COLO668 (cell line): ENCODE measurements around the gene LRFN2.

ENCODE experiments used
- DNase-seq: peaks from one replicate; lab custom pipeline; 2025; ENCODE audit not compliant: unreplicated experiment; lab: John Stamatoyannopoulos, UW

The LRFN2 gene

DNA sequence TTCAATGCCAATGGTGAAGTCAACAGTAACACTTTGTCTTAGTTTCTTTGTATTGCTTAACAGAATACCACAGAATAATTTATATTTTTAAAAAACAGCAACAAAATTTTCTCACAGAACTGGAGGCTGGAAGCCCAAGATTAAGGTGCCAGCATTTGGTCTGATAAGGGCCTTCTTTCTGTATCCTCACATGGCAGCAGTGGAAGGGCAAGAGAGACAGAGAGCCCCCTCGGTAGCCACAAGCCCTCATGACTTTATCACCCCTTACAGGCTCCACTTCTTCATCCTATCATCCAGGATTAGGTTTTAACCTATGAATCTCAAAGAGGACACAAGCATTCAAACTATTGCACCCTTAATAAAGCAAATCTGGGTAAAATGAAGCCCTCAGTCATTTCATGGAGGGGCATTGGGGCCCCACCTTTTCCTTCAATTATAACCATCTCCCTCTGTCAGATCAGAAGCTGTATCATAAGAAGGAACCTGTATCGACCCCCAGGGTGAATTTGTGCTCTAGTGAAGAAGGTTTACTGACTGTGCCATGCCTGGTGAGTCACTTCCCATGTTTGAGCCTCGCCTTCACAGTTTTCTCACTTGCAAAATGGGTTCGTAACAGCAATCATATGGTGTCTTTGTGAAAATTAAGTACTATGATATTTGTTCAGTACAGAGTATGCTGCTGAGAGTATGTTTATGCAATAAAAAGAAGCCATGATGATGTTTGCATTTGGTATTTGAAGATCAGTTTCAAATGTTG is 178.2 kb downstream of the LRFN2 start:
- no peak for DNase-seq

DNA sequence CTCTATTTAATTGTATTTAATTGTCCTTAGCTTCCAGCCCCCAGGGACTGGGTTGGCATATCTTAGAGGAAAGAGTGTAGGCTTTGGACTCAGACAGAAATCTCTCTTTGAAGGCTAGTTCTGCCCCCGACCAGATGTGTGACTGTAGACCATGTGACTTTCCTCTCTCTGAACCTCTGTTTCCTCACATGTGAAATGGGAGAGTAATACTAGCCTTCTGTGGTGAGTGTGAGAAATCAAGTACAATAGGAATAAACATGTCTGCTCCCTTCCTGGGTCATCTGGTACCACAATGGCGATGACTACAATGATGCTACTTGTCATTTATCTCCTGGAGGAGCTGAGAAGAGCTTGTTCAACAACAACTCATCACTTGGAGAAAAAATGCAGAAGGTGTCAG is 179.9 kb downstream of the LRFN2 start:
- DNase-seq = no peak

DNA sequence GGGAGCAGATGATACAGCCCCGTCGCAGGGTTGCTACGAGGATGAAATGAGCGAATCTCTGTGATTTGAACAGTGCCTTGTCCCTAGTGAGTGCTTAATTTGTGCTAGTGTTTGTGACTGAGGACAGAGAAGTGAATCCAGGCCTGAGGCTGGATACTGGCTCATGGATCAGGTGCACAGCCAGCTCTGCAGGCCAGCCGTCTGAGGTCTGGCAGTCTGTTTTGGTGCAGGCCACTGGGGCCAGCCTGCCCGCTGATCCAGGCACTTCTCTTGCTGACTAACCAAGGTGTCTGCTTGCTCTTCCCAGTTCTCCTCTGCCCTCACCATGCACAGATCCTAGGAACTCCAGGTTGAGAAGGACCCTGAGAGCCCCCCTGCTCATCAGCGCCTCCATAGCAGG is 181.0 kb downstream of the LRFN2 start:
- no peak for DNase-seq

DNA sequence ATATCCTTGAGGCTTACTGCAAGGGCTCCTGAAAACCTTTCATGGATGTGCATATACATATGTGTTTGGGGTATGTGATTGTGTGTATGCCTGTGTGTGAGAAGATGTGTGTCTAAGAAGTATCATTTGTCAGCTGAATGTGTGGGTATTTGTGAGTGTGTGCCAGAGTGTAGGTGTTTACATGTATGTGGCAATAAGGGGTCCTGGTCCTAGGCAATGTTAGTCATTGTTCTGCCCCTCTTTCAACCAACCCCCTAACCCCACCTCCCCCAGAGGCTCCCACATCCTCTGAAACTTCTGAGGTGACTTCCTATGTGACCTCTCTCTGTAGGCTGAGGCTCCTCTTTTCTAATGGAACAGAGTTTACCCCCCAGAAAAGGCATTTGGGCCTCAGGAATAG is 186.4 kb downstream of the LRFN2 start:
- no peak for DNase-seq

DNA sequence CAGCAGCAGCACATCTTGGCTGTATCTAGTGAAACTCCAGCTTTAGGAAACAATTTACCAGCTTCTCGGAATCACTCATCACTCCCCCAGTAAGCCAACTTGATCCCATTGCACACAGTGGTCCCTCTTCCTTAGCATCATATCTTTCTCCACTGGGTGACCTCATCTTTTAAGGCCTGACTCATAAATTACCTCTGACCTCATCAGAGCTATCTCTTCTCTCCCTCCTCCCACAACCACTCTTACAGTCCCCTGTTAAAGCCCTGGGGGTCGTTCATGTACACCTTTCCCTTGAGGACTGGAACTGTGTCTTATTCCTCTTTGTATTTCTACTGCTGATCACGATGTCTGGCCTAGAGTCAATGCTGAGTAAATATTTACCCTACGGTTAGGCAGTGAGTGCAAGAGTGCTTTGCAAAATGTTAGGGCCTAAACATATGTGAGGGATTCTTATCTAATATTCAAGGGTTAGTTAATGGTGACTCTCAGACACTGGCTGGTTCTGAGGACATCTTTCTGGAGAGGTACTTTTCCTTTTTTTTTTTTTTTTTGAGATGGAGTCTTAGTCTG is 187.2 kb downstream of the LRFN2 start:
- DNase-seq = no peak

DNA sequence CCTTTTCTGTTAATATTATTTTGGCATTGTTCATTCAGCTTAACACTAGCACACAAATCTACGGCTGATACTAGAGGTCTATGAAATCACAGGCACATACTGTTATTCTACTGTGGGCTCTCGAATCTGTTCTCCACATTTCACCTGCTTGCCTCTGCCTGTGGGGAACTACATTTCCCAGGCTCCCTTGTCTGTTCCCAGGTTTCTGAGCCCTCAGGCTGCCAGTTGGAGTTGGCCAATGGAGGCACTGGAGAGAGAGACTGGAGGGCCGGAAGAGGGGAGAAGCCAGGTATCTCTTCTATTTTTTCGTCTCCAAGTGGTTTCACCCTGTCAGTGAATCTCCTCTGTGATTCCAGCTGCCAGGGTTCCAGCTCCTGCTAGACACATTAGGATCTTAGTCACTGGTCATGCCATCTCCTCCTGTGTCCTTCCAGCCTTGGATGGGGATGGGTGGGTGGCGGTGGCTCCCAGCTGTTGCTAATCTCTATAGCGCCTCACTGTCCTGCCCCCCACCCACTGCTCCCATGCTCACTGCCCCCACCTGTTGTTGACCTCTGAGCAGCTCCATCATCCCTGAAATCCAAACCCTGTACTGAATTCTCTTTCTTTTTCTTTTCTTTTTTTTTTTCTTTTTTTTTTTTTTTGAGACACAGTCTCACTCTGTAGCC is 188.2 kb downstream of the LRFN2 start:
- DNase-seq = peak; percentile 6

DNA sequence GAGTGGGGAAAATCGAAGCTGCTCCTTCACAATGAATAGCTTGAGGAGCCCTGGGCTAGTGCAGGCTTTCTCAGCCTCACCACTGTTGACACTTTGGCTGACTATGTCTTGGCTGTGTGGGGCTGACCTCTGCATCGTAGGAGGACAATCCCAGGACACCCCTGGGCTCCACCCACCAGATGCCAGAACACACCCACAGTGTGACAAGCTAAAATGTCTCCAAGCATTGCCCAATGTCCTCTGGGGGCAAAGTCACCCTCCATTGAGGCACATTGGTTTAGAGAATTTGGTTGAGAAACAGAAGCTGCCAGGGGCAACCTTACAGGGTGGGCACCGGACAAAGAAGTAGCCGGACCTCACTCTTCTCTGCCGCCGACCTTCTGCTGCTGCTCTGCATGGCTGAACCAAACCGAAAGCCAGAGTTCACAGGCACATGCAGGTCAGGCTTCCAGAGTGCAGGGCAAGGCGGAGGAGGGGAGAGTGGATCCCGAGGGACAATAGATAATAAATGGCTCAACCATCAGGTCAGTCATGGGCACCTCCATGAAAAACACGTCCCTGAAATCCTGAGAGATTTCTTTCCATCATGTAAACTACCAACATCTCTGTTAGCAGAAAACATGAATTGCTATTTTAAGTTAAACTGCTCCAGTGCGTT is 189.0 kb downstream of the LRFN2 start:
- DNase-seq = no peak

DNA sequence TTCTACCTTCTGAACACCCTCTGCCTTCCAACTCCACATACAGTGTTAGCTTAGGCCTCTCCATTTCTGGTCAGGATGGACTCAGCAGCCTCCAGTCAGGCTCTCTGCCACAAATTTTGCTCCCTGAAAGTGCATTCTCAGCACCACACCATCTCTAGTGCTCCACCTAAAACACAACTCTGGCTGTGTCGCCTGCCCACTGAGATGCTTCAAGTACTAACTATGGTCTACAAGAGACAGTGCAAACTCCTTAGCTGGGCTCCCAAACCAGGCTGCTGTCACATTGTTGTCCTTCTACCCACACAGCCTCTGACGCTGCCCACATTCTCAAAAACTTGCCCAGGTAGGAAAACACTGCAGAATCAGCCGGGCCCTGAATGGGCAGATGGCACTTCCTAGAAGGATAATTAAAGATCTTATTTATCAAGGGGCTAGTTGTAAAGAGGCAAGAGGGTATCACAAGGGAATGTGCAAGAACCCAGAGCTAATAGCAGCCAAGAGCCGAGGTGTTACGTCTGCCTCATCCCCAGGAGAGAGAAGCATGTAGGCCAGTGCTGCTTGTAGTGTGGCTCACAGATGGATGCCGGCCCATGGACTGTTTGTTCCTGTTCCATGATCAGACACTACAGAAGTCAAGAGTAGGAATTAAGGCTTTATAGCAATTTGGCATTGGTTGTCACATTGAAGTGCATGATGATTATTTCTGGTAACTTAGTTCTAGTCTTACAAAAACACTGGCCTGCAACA is 189.7 kb downstream of the LRFN2 start:
- DNase-seq = no peak

DNA sequence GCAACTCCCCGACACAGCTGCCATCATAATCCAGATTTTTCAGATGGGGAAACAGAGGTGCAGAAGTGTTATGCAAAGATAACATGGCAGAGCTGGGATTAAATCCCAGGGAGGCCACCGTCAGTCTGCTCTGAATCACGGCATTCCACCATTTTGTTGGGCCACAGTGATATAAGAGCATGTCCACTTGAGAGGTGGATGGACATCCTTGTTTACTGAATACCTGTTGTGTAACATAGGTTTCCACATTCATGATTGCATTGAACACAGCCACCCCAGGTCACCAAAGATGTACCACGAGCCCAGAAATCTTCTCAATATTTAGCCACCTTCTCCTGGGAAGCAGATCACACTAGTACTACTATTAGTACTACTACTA is 191.5 kb downstream of the LRFN2 start:
- DNase-seq = no peak

DNA sequence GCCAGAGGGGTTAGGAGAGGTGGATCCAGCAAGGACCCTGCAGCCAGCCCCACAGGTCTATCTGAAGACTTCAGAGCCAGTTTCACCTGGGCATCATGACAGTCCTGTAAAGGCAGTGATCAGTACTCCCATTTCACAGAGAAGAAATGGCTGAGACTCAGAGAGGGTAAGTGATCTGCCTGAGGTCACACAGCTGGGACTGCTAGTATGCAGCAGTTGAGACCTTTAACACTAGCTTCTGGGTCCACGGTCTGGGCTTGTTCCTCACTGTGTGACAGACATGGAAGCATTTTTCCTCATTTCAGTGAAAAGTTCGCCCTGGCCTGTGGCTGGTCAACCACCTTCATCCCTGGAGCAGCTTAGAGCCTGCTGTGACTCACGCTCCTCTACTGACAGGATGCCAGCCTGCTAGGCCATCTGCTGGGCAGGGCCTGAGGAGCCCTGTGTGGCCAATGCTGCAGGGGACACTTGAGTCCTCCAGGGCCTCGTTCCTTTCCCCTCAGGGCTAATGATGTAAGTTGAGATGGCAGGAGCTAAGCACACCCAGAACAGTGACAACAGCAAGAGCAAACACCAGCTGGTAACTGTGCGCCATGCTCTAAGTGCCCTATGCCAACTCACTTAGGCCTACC is 192.0 kb downstream of the LRFN2 start:
- DNase-seq = peak; percentile 89

DNA sequence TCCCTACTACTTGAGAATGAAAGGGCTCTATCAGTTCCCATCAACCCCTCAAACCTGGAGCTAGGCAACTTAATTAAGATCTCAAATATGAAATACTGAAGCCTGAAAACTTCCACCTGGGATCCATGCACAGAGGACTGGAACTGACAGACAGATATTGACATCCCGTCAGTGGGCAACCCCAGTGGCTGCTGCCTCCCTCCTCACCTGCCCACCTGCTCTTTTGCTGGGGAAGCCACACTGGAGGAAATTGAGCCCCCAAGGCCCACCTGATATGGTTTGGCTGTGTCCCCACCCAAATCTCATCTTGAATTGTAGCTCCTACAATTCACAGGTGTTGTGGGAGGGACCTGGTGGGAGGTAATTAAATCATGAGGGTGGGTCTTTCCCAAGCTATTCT is 192.8 kb downstream of the LRFN2 start:
- DNase-seq = no peak

DNA sequence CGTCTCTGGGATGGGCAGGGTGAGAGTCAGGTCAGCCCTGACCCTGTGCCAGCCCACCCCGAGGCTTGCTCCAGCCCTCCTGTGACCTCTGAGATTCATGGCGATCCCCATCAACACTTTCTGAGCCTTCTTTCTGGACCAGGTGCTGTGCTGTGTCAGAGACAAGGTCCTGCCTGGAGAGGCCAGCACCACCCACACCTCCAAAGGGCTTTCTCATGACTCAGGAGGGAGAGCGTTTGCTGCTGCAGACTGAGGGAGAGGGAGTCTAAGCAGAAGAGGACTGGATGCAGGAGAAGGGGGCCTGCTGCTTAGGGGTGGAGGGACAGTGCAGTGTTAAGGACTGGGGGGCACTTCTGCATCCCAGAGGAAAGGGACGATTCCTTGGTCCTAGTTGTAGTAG is 193.5 kb downstream of the LRFN2 start:
- DNase-seq = no peak

DNA sequence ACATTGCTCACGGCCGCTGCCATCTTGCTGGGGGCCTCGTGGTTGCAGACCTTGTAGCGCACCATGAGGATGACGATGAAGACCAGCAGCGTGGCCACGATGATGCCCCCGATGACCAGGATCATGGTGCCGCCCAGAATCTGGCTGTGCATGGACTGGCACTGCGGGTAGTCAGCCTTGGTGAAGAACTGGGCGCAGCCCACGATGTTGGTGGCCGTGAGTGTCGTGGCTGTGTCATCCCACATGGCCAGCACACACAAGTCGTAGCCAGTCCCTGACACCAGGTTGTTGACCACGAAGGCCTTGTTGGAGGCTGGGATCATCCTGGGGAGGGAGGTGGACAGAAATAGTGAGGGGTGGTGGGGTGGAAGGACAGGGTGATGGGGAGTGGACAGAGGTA is 194.6 kb downstream of the LRFN2 start:
- no peak for DNase-seq

DNA sequence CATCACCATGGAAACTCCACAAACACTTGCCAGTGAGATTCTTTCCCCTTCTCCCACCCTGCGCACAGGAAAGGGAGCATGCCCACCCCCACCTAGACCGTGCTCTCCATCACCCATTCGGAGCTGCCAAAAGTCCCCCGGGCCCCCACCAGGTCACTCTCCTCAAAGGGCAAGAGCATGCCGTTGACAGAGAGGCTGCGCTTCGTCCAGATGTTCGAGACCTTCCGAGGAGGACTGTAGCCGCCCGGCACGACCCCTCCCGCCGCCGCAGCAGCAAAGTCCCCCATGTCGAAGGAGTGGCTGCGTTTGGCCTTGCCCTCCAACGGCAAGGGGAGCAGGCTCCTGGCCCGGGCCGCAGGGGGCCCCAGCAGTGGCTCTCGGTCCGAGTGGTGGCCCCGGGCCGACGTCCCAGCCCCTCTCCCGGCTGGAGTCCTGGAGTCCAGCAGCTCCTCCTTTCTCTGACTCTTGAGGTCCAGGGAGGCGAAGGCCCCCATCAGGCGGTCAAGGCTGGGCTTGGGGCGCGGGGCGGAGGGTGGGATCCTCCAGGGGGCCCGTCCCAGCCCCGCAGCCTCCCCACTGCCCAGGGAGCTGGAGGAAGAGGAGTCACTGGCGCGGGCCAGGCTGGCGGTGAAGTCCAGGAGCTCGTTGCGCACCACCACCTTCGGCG is 195.2 kb downstream of the LRFN2 start:
- no peak for DNase-seq

DNA sequence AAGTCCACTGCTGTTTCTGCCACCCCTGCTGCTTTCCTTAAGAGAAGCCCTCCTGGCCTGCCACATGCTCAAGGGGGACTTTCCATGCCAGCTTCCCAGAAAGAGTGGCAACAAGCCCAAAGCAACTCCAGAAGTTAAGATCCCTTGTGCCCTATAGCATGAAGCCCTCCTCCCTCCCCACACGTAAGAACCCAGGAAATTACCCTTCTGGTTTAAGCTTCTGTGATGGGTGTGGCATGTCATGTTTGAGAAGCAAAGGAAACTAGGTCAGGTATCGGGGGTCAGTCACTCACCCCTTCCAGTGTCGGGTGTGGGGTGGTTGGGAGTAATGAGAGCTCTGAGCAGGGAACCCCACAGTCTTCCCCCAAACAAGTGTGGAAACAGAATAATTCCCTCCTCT is 196.1 kb downstream of the LRFN2 start:
- no peak for DNase-seq

DNA sequence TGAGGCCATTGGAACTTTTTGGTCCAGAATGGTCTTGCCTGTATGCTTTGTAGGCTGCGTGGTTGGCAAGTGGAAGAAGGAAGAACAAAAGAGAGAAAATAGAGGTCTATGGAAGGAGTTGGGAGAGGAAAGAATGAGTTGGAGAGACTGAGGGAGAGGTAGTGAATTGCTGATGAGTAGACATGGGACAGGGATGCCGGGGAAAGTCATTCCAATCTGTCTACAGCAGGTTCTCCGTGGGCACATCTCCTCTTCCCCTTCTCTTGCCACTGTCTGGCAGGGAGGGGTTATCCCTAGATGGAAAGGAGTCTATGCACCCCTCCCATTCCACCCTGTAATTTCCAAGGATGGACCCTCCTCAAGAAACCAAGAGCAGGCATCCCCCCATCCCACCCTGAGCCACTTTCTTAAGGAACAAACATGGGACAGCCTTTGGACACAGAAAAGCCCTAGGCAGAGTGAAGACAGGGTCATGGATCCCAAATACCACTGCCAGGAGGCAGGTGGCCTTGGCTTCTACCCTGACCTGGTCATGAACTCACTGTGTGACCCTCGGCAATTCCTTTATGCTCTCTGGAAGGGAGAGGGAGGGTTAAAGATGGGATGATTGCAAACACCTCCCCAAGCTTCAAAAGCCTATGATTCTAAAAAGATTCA is 196.9 kb downstream of the LRFN2 start:
- no peak for DNase-seq

DNA sequence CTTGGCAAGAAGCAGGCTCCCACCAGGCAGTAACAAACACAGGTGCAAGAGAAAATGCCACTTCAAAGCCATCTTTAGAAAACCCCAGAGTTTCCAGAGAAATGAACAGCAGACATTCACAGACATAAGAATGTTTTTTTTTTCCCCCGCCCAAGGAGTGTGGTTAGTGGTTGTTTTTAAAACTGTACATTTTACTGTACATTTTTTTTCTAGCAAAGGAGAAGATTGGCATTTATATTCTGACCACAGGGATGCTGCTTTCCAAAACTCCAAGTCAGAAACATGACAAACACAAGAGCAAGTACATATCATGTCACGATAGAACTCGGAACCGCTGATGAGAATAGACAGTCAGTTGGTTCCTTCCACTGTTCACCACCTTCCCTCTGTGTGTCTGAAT is 197.9 kb downstream of the LRFN2 start:
- DNase-seq = no peak

DNA sequence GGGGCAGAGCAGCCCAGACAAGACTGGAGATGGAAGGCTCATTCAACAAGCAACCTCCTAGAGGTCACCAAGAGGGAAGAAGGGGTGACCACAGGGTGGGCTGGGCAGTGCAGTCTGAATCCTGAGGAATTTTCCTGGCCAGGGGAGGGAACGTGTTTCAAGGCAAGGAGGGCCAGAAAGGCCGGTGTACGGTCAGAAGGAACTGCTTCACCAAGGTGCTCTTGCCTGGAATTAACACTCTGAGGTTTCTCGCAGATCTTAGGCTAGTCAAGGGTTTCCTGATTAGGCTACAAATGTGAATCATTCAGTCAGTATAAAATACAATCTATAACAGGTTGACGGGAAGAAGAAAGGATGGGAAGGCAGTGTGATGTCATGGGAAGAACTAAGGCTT is 199.3 kb downstream of the LRFN2 start:
- DNase-seq = no peak

DNA sequence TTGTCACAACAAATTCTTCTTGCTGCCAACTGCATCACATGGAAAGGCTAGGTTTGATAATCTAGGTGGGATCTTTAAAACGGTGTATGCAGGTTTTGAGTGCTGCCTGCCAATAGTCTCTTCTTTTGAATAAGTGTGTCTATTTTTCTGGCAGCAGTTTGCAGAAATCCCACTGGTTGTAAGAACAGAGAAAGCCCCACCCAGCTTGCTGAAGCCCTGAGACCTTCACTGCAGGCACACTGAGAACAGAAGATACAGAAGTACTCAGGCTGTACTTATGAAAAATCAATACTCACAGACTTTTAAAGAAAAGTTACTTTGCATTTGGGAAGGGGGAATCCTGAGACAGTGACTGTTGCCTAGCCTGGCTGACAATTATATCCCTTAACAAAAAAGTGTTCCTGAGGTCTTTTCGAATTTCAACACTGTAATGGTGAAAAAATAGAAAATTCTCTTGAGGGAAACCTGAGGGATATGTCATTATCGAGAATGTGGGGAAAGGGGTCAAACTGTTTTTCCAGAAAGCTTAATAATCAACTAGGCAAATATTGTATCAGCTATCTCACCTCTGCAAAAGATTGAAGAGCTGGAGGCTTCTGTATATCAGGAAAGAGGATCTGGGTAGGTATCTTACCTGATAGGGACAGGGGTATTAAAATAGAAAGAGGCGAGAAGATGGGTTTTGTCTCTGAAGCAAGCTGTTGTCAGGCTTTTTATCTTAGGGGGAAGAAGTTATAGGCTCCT is 199.9 kb downstream of the LRFN2 start:
- no peak for DNase-seq
